WTC11 (cell line): ENCODE results near the gene TCL1B.

ENCODE experiments used
- FOXJ3 ChIP-seq: sonication (generic); formaldehyde crosslinking; IDR thresholded peaks from 2 replicates; pipeline ENCODE4 v1.9.0; 2021; ENCODE audit warnings: missing genetic modification reagents, mild to moderate bottlenecking, borderline replicate concordance
- MAX ChIP-seq: sonication (generic); formaldehyde crosslinking; IDR thresholded peaks from 2 replicates; pipeline ENCODE4 v1.8.0; 2022; ENCODE audit warnings: mild to moderate bottlenecking, missing genetic modification reagents
- SMAD4 ChIP-seq: sonication (generic); formaldehyde crosslinking; IDR thresholded peaks from 2 replicates; pipeline ENCODE4 v1.8.0; 2022; ENCODE audit warnings: mild to moderate bottlenecking, missing genetic modification reagents
- SP1 ChIP-seq: sonication (generic); formaldehyde crosslinking; conservative IDR thresholded peaks from 2 replicates; pipeline ENCODE4 v1.8.1; 2022; ENCODE audit warnings: missing genetic modification reagents
- TF ChIP-seq, protein P1 (sequence below): fragments of 200-600 bp; IDR thresholded peaks from 2 replicates; pipeline ENCODE4 v1.8.0; 2022; ENCODE audit warnings: antibody characterized with exemption

DNA sequence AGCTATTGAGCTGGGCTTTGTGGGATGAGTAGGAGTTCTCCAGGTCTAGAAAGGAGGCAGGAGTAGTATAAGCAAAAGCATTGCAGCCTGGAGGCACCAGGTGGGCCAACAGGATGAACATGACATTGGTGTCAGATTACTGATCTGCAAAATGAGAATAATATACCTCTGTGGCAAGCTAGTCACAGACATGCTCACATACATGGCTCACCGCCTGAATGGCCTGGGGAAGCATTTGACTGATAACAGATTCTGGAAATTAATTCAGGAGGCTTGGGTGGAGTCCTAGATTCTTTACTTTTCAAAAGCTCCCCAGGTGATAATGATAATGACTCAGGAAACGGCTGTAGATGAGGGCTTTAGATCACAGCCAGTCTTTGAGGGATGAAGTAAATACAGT lies 709 bp downstream of the TCL1B start:
- TF ChIP-seq, protein P1, sequence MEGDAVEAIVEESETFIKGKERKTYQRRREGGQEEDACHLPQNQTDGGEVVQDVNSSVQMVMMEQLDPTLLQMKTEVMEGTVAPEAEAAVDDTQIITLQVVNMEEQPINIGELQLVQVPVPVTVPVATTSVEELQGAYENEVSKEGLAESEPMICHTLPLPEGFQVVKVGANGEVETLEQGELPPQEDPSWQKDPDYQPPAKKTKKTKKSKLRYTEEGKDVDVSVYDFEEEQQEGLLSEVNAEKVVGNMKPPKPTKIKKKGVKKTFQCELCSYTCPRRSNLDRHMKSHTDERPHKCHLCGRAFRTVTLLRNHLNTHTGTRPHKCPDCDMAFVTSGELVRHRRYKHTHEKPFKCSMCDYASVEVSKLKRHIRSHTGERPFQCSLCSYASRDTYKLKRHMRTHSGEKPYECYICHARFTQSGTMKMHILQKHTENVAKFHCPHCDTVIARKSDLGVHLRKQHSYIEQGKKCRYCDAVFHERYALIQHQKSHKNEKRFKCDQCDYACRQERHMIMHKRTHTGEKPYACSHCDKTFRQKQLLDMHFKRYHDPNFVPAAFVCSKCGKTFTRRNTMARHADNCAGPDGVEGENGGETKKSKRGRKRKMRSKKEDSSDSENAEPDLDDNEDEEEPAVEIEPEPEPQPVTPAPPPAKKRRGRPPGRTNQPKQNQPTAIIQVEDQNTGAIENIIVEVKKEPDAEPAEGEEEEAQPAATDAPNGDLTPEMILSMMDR, result no peak
- TF ChIP-seq SP1 (no peak), MAX (CRISPR knock-in tag) (no peak), SMAD4 (no peak), FOXJ3 (CRISPR knock-in tag) (no peak)
